Chondrocyte (in vitro differentiated cells): ENCODE results near the gene SSH3. TPM values are rescaled to one million over a fixed set of nuclear protein-coding genes. Genes with fewer than 3 reads are reported as not detected.
A peak's percentile ranks its signal among the peaks of the same experiment; 100 is the strongest.

ENCODE experiments used
- DNase-seq: peaks from one replicate; pipeline ENCODE4 v3.0.0; 2021; ENCODE audit warnings: mixed read lengths, low spot score
- H3K27ac Mint-ChIP-seq: one replicate; pipeline ENCODE4 v1.8.0; 2021; ENCODE audit warnings: mild to moderate bottlenecking, moderate library complexity, mixed read lengths; ENCODE audit not compliant: unreplicated experiment
- H3K27me3 Mint-ChIP-seq: 2 replicates; pipeline ENCODE4 v1.8.0; 2021; ENCODE audit warnings: low read depth, mixed read lengths
- H3K36me3 Mint-ChIP-seq: 2 replicates; pipeline ENCODE4 v1.8.0; 2021; ENCODE audit warnings: low read depth, mixed read lengths
- H3K4me1 Mint-ChIP-seq: 2 replicates; pipeline ENCODE4 v1.8.0; 2021; ENCODE audit warnings: low read depth, mild to moderate bottlenecking, mixed read lengths
- H3K4me3 Mint-ChIP-seq: one replicate; pipeline ENCODE4 v1.8.0; 2021; ENCODE audit warnings: mild to moderate bottlenecking, moderate library complexity, mixed read lengths; ENCODE audit not compliant: unreplicated experiment
- H3K9me3 Mint-ChIP-seq: 2 replicates; pipeline ENCODE4 v1.8.0; 2021; ENCODE audit warnings: low read depth, mixed read lengths
- total RNA-seq: library from RNA; stranded (reverse); gene quantifications from 3 replicates; pipeline ENCODE4 v1.2.1, GENCODE V29; 2021
- TF ChIP-seq, protein P1 (sequence below): fragments of 200-600 bp; sonication (generic); IDR thresholded peaks from 2 replicates; pipeline ENCODE4 v1.5.0; 2021; ENCODE audit warnings: antibody characterized with exemption, mild to moderate bottlenecking, moderate library complexity

The SSH3 gene
- total RNA-seq, 1 donor from 2014 or later = 28.4 TPM

DNA sequence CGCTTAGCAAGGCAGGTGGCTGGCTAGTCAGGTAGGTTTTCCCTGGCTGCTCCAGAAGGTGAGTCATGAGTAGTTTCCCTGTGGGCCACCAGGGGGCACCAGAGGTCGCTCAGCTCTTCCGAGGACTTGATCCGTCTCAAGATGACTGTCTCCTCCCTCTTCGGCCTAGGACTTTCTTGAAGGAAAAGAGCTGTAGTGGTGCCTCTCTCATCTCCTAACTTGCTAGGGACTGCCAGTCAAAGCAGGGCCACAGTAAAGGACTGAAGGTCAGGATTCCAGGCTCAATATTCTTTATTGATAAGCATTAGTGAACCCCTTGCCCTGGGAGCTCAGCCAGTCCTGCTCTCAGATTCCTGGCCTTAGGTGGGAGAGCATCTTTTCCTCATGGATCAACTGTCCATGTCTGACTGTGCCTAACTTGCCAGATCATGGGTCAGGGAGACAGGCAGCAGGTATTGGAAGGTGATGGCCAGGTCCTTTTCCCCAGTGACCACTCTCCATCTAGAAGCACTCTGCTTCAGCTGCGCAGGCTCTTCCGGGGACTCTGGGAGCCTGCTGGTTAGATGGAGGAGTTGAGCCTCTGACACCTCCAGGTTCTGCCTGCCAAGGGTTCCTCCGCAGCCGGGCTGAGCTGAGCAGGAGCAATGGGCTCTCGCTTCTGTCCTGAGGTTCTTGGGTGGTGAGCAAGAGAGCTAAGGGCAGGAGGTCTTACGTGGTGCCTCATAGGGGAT, 48.1 kb downstream of the SSH3 start:
- TF ChIP-seq, protein P1, sequence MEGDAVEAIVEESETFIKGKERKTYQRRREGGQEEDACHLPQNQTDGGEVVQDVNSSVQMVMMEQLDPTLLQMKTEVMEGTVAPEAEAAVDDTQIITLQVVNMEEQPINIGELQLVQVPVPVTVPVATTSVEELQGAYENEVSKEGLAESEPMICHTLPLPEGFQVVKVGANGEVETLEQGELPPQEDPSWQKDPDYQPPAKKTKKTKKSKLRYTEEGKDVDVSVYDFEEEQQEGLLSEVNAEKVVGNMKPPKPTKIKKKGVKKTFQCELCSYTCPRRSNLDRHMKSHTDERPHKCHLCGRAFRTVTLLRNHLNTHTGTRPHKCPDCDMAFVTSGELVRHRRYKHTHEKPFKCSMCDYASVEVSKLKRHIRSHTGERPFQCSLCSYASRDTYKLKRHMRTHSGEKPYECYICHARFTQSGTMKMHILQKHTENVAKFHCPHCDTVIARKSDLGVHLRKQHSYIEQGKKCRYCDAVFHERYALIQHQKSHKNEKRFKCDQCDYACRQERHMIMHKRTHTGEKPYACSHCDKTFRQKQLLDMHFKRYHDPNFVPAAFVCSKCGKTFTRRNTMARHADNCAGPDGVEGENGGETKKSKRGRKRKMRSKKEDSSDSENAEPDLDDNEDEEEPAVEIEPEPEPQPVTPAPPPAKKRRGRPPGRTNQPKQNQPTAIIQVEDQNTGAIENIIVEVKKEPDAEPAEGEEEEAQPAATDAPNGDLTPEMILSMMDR = peak; percentile 88
- H3K9me3 Mint-ChIP-seq = no peaks in the 10 kb centered on the region
- H3K4me1 Mint-ChIP-seq = peaks cover 58% of the 10 kb centered on the region
- no peaks in the 10 kb centered on the region for H3K36me3 Mint-ChIP-seq
- peak overlapping the region; percentile 59 for H3K4me3 Mint-ChIP-seq
- peak overlapping the region; percentile 80 for H3K27ac Mint-ChIP-seq
- no peak for DNase-seq
- H3K27me3 Mint-ChIP-seq = no peaks in the 10 kb centered on the region

DNA sequence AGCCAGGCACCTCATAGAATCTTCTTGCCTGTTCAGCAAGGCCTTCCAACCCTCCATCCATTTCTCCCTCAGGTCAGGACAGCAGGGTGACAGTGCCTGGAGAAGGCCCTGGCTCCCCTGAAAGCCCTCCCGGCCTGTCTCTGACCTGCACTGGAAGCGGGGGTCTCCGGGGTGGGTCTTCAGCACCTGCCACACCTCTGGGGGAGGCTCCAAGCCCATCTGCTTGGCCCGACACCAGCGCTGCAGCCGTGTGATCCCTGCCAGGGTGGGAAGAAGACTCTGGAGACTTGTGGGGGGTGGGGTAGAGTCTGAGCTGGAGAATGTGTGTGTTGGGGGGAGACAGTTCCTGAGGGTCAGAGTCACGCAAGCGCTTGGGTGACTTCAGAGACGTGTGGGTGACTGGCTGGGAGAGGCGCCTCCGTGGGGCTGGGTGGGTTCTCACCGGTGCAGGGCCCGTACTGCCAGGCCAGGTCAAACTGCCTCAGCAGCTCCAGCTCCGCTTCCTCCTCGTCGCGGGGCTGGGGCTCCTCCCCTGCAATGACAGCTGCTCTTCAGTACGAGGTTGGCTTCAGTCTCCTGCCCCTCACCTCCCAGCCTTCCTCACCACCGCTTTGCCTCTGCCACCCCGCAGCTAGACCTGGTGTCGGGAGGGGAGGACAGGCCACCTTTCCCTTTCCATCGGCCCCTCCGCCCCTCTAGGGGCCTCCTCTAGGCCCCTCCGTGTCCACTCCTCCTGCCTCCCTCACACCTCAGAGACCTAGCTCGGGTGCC, 49.4 kb downstream of the SSH3 start:
- no peak for DNase-seq
- Mint-ChIP-seq H3K36me3 (no peaks in the 10 kb centered on the region), H3K4me1 (peaks cover 68% of the 10 kb centered on the region), H3K27ac (peak overlapping the region; percentile 100), H3K9me3 (no peaks in the 10 kb centered on the region), H3K27me3 (no peaks in the 10 kb centered on the region), H3K4me3 (peak overlapping the region; percentile 93)
- TF ChIP-seq, protein P1 = no peak

DNA sequence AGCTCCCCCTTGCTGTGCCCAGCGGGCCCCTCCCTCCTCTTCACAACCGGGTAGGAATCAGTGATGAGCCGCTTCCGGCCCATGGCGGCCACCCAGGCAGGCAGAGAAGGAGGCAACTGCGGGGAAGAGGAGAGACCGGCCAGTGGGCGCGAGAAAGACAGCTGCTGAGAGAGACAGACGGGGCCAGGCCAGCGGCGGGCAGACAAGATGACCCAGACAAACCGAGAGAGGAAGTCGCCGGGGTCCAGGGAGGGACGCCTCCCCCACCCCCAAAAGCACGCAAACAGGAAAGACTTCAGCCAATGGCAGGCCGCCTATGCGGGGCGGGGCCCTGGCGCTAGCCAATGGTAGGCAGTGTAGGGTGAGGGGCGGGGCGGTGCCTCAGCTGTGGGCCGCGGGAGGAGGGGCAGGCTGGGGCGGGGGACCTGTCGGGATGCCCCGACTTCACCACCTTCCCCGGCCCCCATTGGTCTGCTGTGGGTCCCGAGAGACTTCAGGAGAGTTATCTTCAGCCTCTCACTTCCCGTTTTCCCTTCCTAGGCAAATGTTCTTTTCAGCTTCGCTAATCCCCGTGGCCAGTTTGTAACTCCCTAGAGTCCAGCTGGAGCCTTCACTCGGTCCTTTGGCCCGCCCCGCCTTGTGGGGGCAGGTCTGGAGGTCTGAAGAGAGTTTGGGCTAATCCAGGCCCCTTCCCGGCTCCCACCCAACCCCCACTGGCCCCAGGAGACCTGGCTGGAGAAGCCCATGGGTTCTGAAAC, 50.2 kb downstream of the SSH3 start, which contains the start of gene POLD4:
Gene POLD4, minus strand, starts transcription at position 230 of the 758 bp plus-strand sequence. Its CDS starts 147 bp downstream, at position 83.
- Mint-ChIP-seq H3K36me3 (no peaks in the 10 kb centered on the region), H3K27me3 (no peaks in the 10 kb centered on the region), H3K27ac (peak within 1 kb of the TSS; percentile 100), H3K9me3 (no peaks in the 10 kb centered on the region), H3K4me3 (peak within 1 kb of the TSS; percentile 93), H3K4me1 (peaks cover 72% of the 10 kb centered on the region)
- DNase-seq = peak; percentile 99
- TF ChIP-seq, protein P1 = no peak

DNA sequence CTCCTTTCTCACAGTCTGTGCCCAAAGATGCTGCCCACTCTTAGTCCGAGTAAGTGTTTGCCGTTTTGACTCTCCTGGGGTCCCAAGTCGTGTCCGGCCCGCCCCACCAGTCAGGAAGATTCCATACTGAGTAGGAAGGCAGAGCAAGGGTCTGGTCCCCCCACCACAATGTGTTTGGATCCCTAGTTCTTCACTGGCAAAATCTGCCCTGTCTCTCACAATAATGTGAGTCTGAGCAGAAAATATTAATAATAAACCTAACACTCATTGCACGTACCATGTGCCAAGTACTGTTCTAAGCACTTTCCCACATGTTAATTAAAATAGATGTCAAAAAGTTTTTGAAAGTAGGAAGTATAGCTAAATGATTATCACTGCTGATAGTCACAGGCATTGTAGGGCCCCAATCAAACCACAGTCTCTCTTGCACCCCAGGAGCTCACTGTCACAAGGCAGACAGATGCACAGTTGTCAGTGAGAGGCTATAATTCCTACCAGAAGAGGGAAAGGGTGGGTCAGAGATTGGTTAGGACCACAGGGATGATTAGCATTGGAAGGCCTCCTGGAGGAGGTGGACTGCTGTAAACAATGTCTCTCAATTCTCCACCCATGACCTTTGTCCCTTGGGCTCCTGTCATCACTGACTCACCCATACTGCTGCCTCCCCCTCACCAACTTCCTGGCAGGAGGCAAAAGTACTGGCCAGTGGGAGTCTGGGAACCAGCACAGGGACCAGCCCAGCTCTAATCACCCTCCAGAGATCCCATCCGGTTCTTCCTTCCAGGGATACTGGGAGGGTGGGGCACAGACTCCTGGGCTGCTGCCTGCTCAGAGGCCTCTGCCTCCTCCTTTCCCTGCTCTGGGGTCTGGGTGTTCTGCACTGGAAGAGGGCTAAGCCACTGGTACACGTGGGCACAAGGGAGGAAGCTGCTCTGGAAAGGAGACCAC, 51.0 kb downstream of the SSH3 start:
- Mint-ChIP-seq H3K4me3 (peak overlapping the region; percentile 93), H3K27me3 (no peaks in the 10 kb centered on the region), H3K27ac (peak overlapping the region; percentile 100), H3K36me3 (no peaks in the 10 kb centered on the region), H3K9me3 (no peaks in the 10 kb centered on the region), H3K4me1 (peaks cover 72% of the 10 kb centered on the region)
- no peak for DNase-seq
- TF ChIP-seq, protein P1 = peak; percentile 62
